HG02981 (cell line): ENCODE results near the gene SPRR2G.
"Not testable (repeated sequence)": the region's sequence is repeated elsewhere in the genome, so short reads cannot be mapped to it uniquely, and the experiment has no call there.

ENCODE experiments used
- ATAC-seq: cut with Tn5 transposase; IDR thresholded peaks from one replicate; pipeline ENCODE4 v1.9.1; 2021; ENCODE audit warnings: mild to moderate bottlenecking, moderate library complexity; ENCODE audit not compliant: unreplicated experiment

Gene SPRR2G

DNA sequence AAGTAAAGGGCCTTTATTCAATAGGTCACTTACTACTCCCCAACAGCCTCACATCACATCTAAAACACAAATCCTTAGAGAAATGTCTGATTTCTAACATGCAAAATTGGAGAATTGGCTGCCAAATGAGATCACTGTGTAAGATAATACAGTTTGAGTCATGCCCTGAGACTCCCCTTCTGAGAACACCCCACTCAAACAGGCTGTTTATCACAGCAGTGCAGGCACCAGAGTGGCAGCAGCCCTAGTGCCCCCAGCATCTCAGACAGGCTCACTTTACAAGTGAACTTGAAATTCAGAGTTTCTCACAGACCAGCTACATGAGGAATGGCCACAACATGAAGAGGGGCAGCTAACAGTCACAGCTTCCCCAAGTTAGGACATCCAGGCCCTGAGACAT is 35.4 kb downstream of the SPRR2G start:
- ATAC-seq = not testable (repeated sequence)

DNA sequence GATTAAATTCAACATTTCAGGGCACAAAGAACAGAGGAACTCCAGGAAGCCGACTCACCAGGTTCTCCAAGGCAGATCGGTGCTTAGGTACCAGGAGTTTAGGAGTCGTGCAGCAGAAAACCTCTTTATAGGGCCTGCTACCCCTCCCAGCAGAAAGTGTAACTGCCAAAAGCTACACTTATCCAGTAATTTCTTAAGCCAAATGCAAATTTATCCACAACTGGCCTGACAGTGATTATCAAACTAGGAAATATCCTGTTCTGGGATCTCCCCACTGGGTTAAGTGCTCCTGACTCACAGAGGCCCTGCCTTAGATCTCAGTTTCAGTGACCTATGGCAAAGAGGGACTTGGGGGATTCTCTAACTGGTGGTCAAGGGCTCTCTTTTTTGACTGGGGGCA is 37.3 kb downstream of the SPRR2G start, which contains the start of gene SPRR2F:
SPRR2F (minus strand) TSS at position 101 of the 400 bp plus-strand sequence. CDS start 783 bp downstream, outside the sequence.
- no peak for ATAC-seq

DNA sequence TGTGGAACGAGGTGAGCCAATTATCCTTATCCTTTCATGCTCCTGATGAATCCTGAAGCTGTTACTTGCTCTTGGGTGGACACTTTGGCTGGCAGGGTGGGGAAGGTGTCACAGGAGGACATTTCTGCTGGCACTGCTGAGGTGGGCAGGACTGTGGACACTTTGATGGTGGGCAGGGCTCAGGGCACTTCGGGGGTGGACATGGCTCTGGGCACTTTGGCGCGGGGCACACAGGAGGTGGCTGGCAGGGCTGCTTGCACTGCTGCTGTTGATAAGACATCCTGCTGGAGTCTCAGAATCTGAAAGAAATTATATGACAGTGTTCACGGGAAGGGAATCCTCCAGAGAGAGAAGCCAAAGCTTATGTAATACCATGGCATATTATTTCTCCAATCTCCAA is 38.2 kb downstream of the SPRR2G start:
- not testable (repeated sequence) for ATAC-seq

DNA sequence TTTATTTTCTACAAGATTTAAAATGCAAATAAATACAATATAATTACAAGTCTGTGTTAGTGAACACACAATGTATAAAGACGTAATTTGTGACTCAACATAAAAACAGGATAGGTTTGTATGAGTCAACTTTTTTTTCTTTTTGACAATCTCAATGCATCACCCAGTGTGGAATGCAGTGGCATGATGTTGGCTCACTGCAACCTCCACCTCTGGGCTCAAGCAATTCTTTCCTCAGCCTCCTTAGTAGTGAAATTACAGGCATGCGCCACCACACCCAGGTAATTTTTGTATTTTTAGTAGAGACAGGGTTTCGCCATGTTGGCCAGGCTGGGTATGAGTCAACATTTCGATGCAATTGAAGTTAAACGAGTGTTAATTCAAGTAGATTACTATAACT is 50.4 kb downstream of the SPRR2G start:
- no peak for ATAC-seq
